ENCODE data around the gene FAM156A. TPM values are rescaled to one million over a fixed set of nuclear protein-coding genes. Genes with fewer than 3 reads are reported as not detected.
A peak's percentile ranks its signal among the peaks of the same experiment; 100 is the strongest.

FAM156A gene
- polyA plus RNA-seq, 1 experiment = 24.0 TPM

DNA sequence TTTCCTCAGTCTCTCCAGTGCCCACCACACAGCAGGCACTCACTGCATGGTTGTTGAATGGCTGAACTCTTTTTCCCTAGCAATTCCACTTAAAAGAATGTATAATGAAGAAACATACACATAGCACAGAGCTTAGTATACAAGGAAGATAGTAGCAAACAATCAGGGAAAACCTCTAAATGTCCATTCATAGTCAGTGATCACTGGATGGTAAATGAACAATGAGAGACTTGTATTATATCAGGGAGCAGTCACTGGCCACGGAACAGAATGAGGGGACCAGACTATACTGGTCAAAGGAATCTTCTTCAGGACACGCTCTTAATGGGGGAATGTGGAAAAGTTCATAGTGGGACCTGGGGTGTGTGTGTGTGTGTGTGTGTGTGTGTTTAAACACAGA, 43.6 kb upstream of the FAM156A start:
- ChIA-PET POLR2A (no interaction called here), CTCF (no interaction called here)
- DNase-seq (ENCODE audit: low read depth, low spot score) = no peak
- H3K27me3 ChIP-seq (ENCODE audit: control insufficient read depth, insufficient read depth, low read length) = peaks cover 4% of the 10 kb centered on the region
- TF ChIP-seq, protein P1, sequence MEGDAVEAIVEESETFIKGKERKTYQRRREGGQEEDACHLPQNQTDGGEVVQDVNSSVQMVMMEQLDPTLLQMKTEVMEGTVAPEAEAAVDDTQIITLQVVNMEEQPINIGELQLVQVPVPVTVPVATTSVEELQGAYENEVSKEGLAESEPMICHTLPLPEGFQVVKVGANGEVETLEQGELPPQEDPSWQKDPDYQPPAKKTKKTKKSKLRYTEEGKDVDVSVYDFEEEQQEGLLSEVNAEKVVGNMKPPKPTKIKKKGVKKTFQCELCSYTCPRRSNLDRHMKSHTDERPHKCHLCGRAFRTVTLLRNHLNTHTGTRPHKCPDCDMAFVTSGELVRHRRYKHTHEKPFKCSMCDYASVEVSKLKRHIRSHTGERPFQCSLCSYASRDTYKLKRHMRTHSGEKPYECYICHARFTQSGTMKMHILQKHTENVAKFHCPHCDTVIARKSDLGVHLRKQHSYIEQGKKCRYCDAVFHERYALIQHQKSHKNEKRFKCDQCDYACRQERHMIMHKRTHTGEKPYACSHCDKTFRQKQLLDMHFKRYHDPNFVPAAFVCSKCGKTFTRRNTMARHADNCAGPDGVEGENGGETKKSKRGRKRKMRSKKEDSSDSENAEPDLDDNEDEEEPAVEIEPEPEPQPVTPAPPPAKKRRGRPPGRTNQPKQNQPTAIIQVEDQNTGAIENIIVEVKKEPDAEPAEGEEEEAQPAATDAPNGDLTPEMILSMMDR (IDR thresholded peaks at IDR 0.05; ENCODE audit: low read depth, low read length) = no peak
- no peak overlapping the region for H3K27ac ChIP-seq (ENCODE audit: low read depth, low read length)
- H3K9me3 ChIP-seq (ENCODE audit: control insufficient read depth, insufficient read depth, low read length) = no peaks in the 10 kb centered on the region
- H3K4me3 ChIP-seq (ENCODE audit: low read depth, low read length) = no peak overlapping the region

DNA sequence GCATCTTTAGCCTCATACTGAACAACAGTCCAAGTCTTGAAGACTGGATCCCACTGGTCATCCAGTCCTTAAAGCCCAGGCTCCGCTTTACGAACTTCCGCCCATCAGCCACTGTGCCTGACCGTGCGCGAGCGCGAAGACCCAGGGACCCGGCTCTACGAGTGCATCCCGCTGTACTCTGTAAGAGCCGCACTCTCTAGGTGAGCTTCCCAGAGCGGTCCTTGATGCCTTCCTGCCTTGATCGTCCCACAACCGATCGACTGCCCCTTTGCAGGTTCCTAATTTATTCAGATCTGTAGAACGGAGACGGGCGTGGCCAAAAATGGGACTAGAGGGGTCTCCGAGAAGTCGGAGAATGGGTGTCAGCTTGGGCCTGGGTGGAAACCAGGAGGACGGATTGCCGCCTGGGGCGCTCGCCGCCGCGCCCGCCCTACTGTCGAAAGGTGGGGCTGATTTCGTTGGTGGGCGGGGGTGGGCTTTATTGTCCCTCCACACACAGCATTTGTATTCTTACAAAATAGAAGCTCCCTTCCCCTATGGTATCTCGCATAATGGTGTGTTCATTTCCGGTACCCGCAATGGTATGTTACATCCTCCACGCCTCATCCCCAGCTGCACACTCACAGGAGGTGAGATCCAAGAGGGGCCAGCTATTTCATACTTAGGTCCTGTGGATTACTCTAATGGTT, 42.3 kb upstream of the FAM156A start:
- DNase-seq (ENCODE audit: low read depth, low spot score) = no peak

DNA sequence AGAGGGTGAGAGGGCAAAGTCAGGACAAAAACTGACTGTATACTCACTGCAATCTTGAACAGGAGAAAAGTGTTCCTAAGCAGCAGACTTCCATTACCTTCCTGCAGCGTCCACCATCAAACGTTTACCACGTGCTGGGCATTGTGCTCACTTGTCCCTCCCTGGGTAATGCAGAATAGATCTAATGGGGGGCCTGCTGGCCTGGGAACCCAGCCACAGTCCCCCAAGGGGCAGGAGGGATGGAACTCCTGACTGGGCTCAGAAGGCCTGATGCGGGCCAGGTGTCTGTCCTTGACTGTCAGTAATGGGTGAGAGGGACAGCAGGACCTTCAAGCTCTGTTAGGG, 37.6 kb upstream of the FAM156A start:
- ChIA-PET POLR2A (interaction anchor here (0.5 to 1.5 kb wide), 3 partner anchors 16 to 86 kb away, joined by 3 to 6 read pairs (median 3); partner anchors contain the start of gene TSPYL2), CTCF (interaction anchor here (0.6 to 2.3 kb wide), 5 partner anchors 9 to 94 kb away, joined by 3 to 9 read pairs (median 6); no protein-coding TSS in a partner anchor)
- TF ChIP-seq, protein P1 (IDR thresholded peaks at IDR 0.05; ENCODE audit: low read depth, low read length) = no peak
- Histone ChIP-seq H3K4me3 (ENCODE audit: low read depth, low read length) (peak overlapping the region; percentile 72), H3K27ac (ENCODE audit: low read depth, low read length) (peak overlapping the region; percentile 91), H3K27me3 (ENCODE audit: control insufficient read depth, insufficient read depth, low read length) (peaks cover 2% of the 10 kb centered on the region), H3K9me3 (ENCODE audit: control insufficient read depth, insufficient read depth, low read length) (no peaks in the 10 kb centered on the region)
- no peak for DNase-seq (ENCODE audit: low read depth, low spot score)

More for the DNA sequence above, 42.3 kb upstream of the FAM156A start:
- H3K9me3 ChIP-seq (ENCODE audit: control insufficient read depth, insufficient read depth, low read length) = no peaks in the 10 kb centered on the region
- CTCF ChIA-PET = no interaction called here
- H3K27ac ChIP-seq (ENCODE audit: low read depth, low read length) = no peak overlapping the region
- H3K4me3 ChIP-seq (ENCODE audit: low read depth, low read length) = no peak overlapping the region
- TF ChIP-seq, protein P1 (IDR thresholded peaks at IDR 0.05; ENCODE audit: low read depth, low read length) = no peak
- POLR2A ChIA-PET = no interaction called here
- H3K27me3 ChIP-seq (ENCODE audit: control insufficient read depth, insufficient read depth, low read length) = peaks cover 4% of the 10 kb centered on the region

DNA sequence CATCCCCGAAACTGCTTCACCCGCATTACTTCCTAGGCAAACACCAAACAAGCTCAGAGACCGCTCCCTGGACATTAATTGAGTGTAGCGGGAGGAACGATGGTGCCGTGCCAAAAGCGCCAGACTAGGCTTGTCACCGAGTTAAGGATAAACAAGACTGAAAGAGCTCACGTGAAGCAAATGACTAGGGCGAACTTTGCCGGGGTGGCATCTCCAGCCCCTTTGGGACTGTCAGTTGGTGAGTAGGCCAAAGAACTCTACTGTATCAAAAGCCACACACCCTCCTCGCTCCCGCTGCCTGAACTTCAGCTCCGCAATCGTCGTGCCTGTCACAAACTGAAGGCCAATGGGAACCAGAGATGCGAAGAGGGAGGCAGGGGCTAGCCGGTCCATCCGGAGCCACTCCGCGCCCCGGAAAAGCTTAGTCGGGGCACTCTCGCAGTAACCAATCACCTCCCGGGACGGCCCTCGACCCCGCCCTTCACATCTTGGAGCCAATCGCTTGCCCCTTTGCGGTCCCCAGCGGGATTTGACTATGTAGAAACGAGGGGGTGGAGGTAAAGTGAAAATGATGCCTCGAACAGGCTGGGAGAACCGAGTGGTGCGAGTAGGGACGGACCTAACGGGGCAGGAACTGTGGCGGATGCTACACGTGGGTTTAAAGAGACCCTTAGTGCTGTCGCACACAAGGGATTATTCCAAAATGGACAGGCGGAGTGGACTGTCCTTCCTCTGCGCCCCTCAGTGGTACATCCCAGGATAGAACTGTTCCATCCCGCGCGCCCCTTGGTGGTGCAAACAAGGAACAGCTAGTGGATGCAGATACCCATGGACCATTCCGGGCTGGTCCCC, 37.0 kb upstream of the FAM156A start:
- ChIA-PET POLR2A (interaction anchor here (0.5 to 1.5 kb wide), 4 partner anchors 12 to 86 kb away, joined by 3 to 6 read pairs (median 4); partner anchors contain the start of gene TSPYL2), CTCF (interaction anchor here (0.5 to 2.3 kb wide), 9 partner anchors 8 to 225 kb away, joined by 3 to 9 read pairs (median 5); no protein-coding TSS in a partner anchor)
- H3K4me3 ChIP-seq (ENCODE audit: low read depth, low read length) = peak overlapping the region; percentile 75
- TF ChIP-seq, protein P1 (IDR thresholded peaks at IDR 0.05; ENCODE audit: low read depth, low read length) = peak; percentile 69
- DNase-seq (ENCODE audit: low read depth, low spot score) = peak; percentile 84
- H3K9me3 ChIP-seq (ENCODE audit: control insufficient read depth, insufficient read depth, low read length) = no peaks in the 10 kb centered on the region
- H3K27ac ChIP-seq (ENCODE audit: low read depth, low read length) = peak overlapping the region; percentile 91
- H3K27me3 ChIP-seq (ENCODE audit: control insufficient read depth, insufficient read depth, low read length) = peaks cover 2% of the 10 kb centered on the region
